Activated naive CD4-positive, alpha-beta T cell treated with anti-CD3 and anti-CD28 coated beads, Interleukin-2, amount 50 U/mL, for 24 hours (primary cell): Measurements from ENCODE around the gene SAMHD1.
"Not testable (repeated sequence)": the region's sequence is repeated elsewhere in the genome, so short reads cannot be mapped to it uniquely, and the experiment has no call there.

Experiments
- H3K27ac Mint-ChIP-seq: one replicate; pipeline ENCODE4 v1.8.0; 2021; ENCODE audit warnings: mild to moderate bottlenecking, mixed read lengths
- H3K27me3 Mint-ChIP-seq: one replicate; pipeline ENCODE4 v1.8.0; 2021; ENCODE audit warnings: mixed read lengths
- H3K36me3 Mint-ChIP-seq: one replicate; pipeline ENCODE4 v1.8.0; 2021; ENCODE audit warnings: mixed read lengths
- H3K4me1 Mint-ChIP-seq: one replicate; pipeline ENCODE4 v1.8.0; 2021; ENCODE audit warnings: mixed read lengths
- H3K4me3 Mint-ChIP-seq: one replicate; pipeline ENCODE4 v1.8.0; 2021; ENCODE audit warnings: mild to moderate bottlenecking, mixed read lengths
- H3K9me3 Mint-ChIP-seq: one replicate; pipeline ENCODE4 v1.8.0; 2021; ENCODE audit warnings: mixed read lengths

The SAMHD1 gene

DNA sequence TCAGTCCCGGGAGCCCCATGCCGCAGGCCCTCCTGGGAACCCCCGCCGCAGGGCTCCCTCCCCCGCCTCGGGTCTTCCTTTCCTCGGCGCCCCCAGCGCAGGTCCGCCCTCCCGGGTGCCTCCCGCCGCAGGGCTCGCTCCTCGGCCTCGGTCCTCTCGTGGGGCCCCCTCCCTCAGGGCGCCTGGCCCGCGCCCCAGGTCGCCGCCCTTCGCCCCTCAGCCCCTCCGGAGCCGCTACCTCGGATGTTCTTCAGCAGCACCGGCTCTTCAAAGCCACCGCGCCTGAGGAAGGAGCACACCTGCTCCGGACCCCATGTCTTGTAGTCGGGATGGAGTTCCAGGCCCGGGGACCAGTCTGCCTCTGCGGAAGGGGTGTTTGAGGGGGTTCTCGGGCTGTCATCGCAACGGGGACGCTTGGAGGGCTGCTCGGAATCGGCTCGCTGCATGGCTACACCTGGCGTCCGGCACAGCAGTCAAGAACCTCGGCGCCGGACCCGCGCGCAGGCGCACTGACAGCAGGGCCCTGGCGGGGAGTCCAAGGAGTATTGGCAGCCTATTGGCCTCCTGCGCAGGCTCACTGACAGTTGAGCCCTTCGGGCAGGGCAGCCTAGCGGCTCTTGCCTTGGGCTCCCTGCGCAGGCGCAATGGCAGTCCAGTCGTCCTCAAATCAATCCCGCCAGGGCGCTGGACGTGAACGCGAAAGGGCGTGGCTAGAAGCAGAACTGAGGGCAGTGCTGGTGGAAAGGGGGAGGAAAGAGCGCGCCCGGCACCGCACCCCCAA is at the start of gene SAMHD1:
SAMHD1 (minus strand) TSS at position 511 of the 781 bp plus-strand sequence; CDS start at position 446, 65 bp downstream.
- H3K36me3 Mint-ChIP-seq: no peaks in the 10 kb centered on the region
- peaks cover 52% of the 10 kb centered on the region for H3K4me1 Mint-ChIP-seq
- H3K9me3 Mint-ChIP-seq: no peaks in the 10 kb centered on the region
- peak within 1 kb of the TSS; percentile 94 for H3K4me3 Mint-ChIP-seq
- H3K27me3 Mint-ChIP-seq: no peaks in the 10 kb centered on the region
- H3K27ac Mint-ChIP-seq: peak within 1 kb of the TSS; percentile 99

DNA sequence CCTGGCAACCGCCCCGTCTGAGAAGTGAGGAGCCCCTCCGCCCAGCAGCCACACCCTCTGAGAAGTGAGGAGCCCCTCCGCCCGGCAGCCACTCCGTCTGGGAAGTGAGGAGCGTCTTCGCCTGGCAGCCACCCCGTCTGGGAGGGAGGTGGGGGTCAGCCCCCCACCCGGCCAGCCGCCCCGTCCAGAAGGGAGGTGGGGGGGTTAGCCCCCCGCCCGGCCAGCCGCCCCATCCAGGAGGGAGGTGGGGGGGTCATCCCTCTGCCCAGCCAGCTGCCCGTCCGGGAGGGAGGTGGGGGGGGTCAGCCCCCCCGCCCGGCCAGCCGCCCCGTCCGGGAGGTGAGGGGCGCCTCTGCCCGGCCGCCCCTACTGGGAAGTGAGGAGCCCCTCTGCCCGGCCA is 48.7 kb upstream of the SAMHD1 start:
- Mint-ChIP-seq H3K36me3 (peaks cover 23% of the 10 kb centered on the region), H3K4me1 (peaks cover 36% of the 10 kb centered on the region)
- not testable (repeated sequence) for H3K4me3 Mint-ChIP-seq, H3K27ac Mint-ChIP-seq, H3K27me3 Mint-ChIP-seq, H3K9me3 Mint-ChIP-seq

GRCh38 chr20:36998652-36999051 is 47.1 kb upstream of the SAMHD1 start:
- peaks cover 42% of the 10 kb centered on the region for H3K4me1 Mint-ChIP-seq
- H3K27ac Mint-ChIP-seq: peak overlapping the region; percentile 89
- peaks cover 32% of the 10 kb centered on the region for H3K36me3 Mint-ChIP-seq
- peak overlapping the region; percentile 55 for H3K4me3 Mint-ChIP-seq
- H3K9me3 Mint-ChIP-seq: no peaks in the 10 kb centered on the region
- no peaks in the 10 kb centered on the region for H3K27me3 Mint-ChIP-seq

- Mint-ChIP-seq H3K4me3 (no peak overlapping the region), H3K27ac (no peak overlapping the region), H3K36me3 (peaks cover 29% of the 10 kb centered on the region), H3K9me3 (no peaks in the 10 kb centered on the region), H3K4me1 (peaks cover 30% of the 10 kb centered on the region), H3K27me3 (no peaks in the 10 kb centered on the region)
Observed at GRCh38 chr20:36997121-36997520, 45.6 kb upstream of the SAMHD1 start.

DNA sequence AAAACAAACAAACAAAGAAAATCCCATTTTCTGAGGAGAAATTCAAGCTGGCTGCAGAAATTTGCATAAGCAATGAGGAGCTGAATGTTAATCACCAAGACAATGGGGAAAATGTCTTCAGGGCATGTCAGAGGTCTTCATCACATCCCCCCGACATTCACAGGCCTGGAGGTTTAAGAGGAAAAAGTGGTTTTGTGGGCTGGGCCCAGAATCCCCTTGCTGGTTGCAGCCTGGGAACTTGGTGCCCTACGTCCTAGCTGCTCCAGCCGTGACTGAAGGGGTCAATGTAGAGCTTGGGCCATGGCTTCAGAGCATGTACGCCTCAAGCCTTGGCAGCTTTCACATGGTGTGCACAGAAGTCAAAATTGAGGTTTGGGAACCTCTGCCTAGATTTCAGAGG is 42.7 kb upstream of the SAMHD1 start:
- not testable (repeated sequence) for H3K4me3 Mint-ChIP-seq, H3K9me3 Mint-ChIP-seq, H3K27ac Mint-ChIP-seq, H3K27me3 Mint-ChIP-seq
- Mint-ChIP-seq H3K36me3 (peaks cover 30% of the 10 kb centered on the region), H3K4me1 (peaks cover 53% of the 10 kb centered on the region)

DNA sequence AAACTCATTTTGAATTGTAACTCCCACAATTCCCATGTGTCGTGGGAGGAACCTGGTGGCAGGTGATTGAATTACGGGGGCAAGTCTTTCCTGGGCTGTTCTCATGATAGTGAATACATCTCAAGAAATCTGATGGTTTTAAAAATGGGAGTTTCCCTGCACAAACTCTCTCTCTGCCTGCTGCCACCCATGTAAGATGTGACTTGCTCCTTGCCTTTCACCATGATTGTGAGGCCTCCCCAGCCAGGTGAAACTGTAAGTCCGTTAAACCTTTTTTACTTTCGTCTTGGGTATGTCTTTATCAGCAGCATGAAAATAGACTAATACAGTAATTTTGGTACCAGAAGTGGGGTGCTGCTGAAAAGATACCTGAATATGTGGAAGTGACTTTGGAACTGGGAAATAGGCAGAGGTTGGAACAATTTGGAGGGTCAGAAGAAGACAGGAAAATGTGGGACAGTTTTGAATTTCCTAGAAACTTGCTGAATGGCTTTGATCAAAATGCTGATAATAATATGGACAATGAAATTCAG is 41.4 kb upstream of the SAMHD1 start:
- no peak overlapping the region for H3K27ac Mint-ChIP-seq
- H3K9me3 Mint-ChIP-seq: no peaks in the 10 kb centered on the region
- no peak overlapping the region for H3K4me3 Mint-ChIP-seq
- peaks cover 57% of the 10 kb centered on the region for H3K4me1 Mint-ChIP-seq
- H3K27me3 Mint-ChIP-seq: no peaks in the 10 kb centered on the region
- H3K36me3 Mint-ChIP-seq: peaks cover 30% of the 10 kb centered on the region

- Mint-ChIP-seq H3K27me3 (no peaks in the 10 kb centered on the region), H3K36me3 (peaks cover 26% of the 10 kb centered on the region), H3K4me1 (peaks cover 59% of the 10 kb centered on the region), H3K27ac (no peak overlapping the region), H3K9me3 (no peaks in the 10 kb centered on the region), H3K4me3 (no peak overlapping the region)
Observed at GRCh38 chr20:36991703-36992102, 40.2 kb upstream of the SAMHD1 start.

DNA sequence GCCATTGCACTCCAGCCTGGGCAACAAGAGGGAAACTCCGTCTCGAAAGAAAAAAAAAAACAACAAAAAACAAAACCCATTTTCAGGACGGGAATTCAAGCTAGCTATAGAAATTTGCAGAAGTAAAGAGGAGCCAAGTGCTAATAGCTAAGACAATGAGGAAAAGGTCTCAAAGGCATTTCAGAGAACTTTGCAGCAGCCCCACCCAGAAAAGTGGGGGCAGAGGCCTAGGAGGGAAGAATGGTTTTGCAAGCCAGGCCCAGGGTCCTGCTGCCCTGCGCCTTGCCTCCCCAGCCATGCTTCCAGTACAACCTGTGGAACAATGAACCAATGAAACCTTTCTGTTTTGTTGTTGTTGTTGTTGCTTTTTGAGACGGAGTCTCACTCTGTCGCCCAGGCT is 38.3 kb upstream of the SAMHD1 start:
- peaks cover 16% of the 10 kb centered on the region for H3K36me3 Mint-ChIP-seq
- peak overlapping the region; percentile 51 for H3K27ac Mint-ChIP-seq
- H3K9me3 Mint-ChIP-seq: no peaks in the 10 kb centered on the region

GRCh38 chr20:36988494-36988966 is 37.0 kb upstream of the SAMHD1 start:
- Mint-ChIP-seq H3K27ac (peak overlapping the region; percentile 91), H3K27me3 (no peaks in the 10 kb centered on the region), H3K4me3 (peak overlapping the region; percentile 66), H3K9me3 (no peaks in the 10 kb centered on the region), H3K4me1 (peaks cover 50% of the 10 kb centered on the region), H3K36me3 (peaks cover 12% of the 10 kb centered on the region)

More for the DNA sequence above, 38.3 kb upstream of the SAMHD1 start:
- Mint-ChIP-seq H3K27me3 (no peaks in the 10 kb centered on the region), H3K4me3 (no peak overlapping the region), H3K4me1 (peaks cover 50% of the 10 kb centered on the region)

- peaks cover 35% of the 10 kb centered on the region for H3K4me1 Mint-ChIP-seq
- H3K27ac Mint-ChIP-seq: no peak overlapping the region
- no peaks in the 10 kb centered on the region for H3K9me3 Mint-ChIP-seq
- peaks cover 5% of the 10 kb centered on the region for H3K36me3 Mint-ChIP-seq
- H3K27me3 Mint-ChIP-seq: no peaks in the 10 kb centered on the region
- no peak overlapping the region for H3K4me3 Mint-ChIP-seq
Observed at GRCh38 chr20:36984257-36984638, 32.7 kb upstream of the SAMHD1 start.

GRCh38 chr20:36975099-36975818 is 23.8 kb upstream of the SAMHD1 start:
- peak overlapping the region; percentile 68 for H3K4me3 Mint-ChIP-seq
- no peaks in the 10 kb centered on the region for H3K36me3 Mint-ChIP-seq
- H3K27me3 Mint-ChIP-seq: no peaks in the 10 kb centered on the region
- no peaks in the 10 kb centered on the region for H3K9me3 Mint-ChIP-seq
- peaks cover 44% of the 10 kb centered on the region for H3K4me1 Mint-ChIP-seq
- peak overlapping the region; percentile 94 for H3K27ac Mint-ChIP-seq

GRCh38 chr20:36974660-36975059 is 23.2 kb upstream of the SAMHD1 start:
- H3K27me3 Mint-ChIP-seq: no peaks in the 10 kb centered on the region
- H3K4me1 Mint-ChIP-seq: peaks cover 50% of the 10 kb centered on the region
- no peak overlapping the region for H3K4me3 Mint-ChIP-seq
- no peaks in the 10 kb centered on the region for H3K9me3 Mint-ChIP-seq
- no peak overlapping the region for H3K27ac Mint-ChIP-seq
- peaks cover 3% of the 10 kb centered on the region for H3K36me3 Mint-ChIP-seq

DNA sequence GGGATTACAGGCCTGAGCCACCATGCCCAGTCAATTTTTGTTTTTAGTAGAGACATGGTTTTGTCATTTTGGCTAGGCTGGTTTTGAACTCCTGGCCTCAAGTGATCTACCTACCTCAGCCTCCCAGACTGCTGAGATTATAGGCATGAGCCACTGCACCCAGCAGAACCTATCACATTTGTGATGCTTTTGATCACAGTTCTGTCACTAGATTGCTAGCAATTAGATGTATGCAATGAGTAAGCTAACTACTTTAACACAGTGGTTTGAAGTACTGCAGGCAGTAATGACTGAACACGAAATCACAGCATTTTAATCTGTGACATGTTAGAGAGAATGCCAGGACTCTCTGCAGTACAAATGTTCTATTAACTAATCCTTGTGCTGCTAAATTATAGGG is 19.6 kb upstream of the SAMHD1 start:
- peaks cover 3% of the 10 kb centered on the region for H3K36me3 Mint-ChIP-seq
- H3K4me3 Mint-ChIP-seq: peak overlapping the region; percentile 64
- peaks cover 77% of the 10 kb centered on the region for H3K4me1 Mint-ChIP-seq
- no peaks in the 10 kb centered on the region for H3K9me3 Mint-ChIP-seq
- peak overlapping the region; percentile 93 for H3K27ac Mint-ChIP-seq
- H3K27me3 Mint-ChIP-seq: no peaks in the 10 kb centered on the region

- H3K4me3 Mint-ChIP-seq: peak overlapping the region; percentile 79
- H3K27me3 Mint-ChIP-seq: no peaks in the 10 kb centered on the region
- H3K36me3 Mint-ChIP-seq: peaks cover 3% of the 10 kb centered on the region
- H3K4me1 Mint-ChIP-seq: peaks cover 67% of the 10 kb centered on the region
- H3K9me3 Mint-ChIP-seq: no peaks in the 10 kb centered on the region
- H3K27ac Mint-ChIP-seq: peak overlapping the region; percentile 96
Observed at GRCh38 chr20:36969478-36970186, 18.1 kb upstream of the SAMHD1 start.

DNA sequence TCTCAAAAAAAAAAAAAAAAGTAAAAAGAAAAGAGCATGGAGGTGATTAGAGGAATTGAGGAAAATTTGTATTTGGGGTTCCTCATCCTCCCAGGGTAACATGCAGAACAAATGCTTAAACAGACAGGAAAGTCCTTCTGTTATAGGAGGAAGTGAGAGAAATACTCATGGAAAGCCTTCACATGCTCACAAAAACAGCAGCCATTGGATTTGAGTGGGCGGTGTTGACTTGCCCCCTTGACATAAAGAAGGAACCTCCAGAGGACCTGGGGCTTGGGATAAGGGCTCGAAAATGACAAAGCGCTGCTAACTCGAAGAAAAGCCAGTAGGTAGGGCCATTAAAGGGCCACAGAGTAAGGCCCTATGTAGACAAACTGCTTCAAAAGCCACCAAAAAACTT is 17.5 kb upstream of the SAMHD1 start:
- no peaks in the 10 kb centered on the region for H3K9me3 Mint-ChIP-seq
- peak overlapping the region; percentile 96 for H3K27ac Mint-ChIP-seq
- no peaks in the 10 kb centered on the region for H3K27me3 Mint-ChIP-seq
- peak overlapping the region; percentile 79 for H3K4me3 Mint-ChIP-seq
- H3K4me1 Mint-ChIP-seq: peaks cover 67% of the 10 kb centered on the region
- H3K36me3 Mint-ChIP-seq: peaks cover 3% of the 10 kb centered on the region
